Measurements from ENCODE around the gene ELFN1. TPM values are rescaled to one million over a fixed set of nuclear protein-coding genes. Genes with fewer than 3 reads are reported as not detected.
"Not testable (repeated sequence)": the region's sequence is repeated elsewhere in the genome, so short reads cannot be mapped to it uniquely, and the experiment has no call there.

The ELFN1 gene
- polyA plus RNA-seq, 1 donor from 2014 or later, result 0.54 TPM

DNA sequence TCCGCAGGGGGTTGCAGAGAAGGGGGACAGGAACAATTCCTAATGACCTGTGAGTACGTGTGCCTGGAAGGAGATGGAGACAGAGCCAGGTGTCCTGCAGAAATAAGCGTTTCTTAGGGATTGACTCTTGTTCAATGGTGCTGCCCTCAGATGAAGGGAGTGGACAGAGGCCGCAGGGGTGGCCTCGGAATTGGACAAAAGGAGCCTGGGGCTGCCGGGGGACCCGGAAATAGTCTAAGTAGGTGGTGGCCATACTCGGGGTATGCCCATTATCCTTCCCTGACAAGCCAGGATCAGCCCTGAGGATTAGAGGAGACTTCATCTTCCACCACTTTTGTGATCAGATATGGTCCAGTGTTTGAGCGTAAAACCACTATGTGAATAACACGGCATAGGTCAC lies 39.2 kb downstream of the ELFN1 start:
- peaks cover 0 to 6% (median 5%) of the 10 kb centered on the region in 3 donors for H3K9me3 Mint-ChIP-seq
- peak overlapping the region in 1 of 4 donors; percentile 22 for H3K4me3 Mint-ChIP-seq
- peaks cover 1% of the 10 kb centered on the region for H3K27me3 Mint-ChIP-seq
- H3K27ac Mint-ChIP-seq, result no peak overlapping the region
- peaks cover 0 to 4% (median 0%) of the 10 kb centered on the region in 3 donors for H3K4me1 Mint-ChIP-seq
- H3K36me3 Mint-ChIP-seq, result no peaks in the 10 kb centered on the region

DNA sequence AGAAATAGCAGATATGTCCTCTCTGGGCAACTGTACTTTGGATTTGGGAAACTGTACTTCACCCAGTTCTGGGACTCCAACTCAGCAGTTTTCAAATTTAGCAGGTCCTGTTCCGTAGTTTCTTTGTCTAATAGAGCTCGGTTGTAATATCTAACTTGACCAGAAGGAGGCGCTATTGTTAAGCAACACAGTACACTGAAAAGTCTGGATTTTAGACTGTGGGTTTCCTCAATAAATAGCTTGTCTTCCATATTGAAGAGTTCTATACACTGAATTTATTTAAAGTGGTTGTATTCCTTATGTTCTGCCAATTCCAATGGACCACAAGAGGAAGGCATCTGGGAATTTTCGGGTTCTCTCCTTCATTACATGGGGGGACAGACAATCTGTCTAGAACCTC lies 39.8 kb downstream of the ELFN1 start:
- no peak overlapping the region for H3K27ac Mint-ChIP-seq
- no peak overlapping the region for H3K4me3 Mint-ChIP-seq
- H3K27me3 Mint-ChIP-seq, result peaks cover 1% of the 10 kb centered on the region
- peaks cover 0 to 6% (median 5%) of the 10 kb centered on the region in 3 donors for H3K9me3 Mint-ChIP-seq
- H3K4me1 Mint-ChIP-seq, result peaks cover 0 to 4% (median 0%) of the 10 kb centered on the region in 3 donors
- H3K36me3 Mint-ChIP-seq, result no peaks in the 10 kb centered on the region

DNA sequence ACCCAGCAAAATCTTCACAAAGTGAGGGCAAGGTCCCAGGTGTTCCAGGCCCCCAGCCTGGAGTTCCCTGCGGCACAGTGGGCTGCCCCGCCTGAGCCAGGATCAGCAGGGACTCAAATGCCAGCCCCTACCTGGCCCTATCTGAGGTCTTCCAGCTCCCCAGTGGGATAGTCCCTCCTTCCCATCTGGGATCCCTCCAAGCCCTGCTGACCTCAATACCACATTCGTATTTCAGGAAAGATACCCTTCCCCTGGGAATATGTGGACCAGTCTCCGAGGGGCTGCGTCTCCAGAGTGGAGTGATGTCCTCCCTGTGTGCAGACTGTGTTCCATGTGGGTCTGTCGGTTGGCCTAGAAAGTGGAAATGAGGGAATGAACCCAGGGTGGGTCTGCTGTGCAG lies 40.9 kb downstream of the ELFN1 start:
- no peak overlapping the region for H3K4me3 Mint-ChIP-seq
- peaks cover 1% of the 10 kb centered on the region for H3K36me3 Mint-ChIP-seq
- H3K27ac Mint-ChIP-seq, result no peak overlapping the region
- H3K4me1 Mint-ChIP-seq, result peaks cover 0 to 4% (median 0%) of the 10 kb centered on the region in 3 donors
- peaks cover 0 to 6% (median 5%) of the 10 kb centered on the region in 3 donors for H3K9me3 Mint-ChIP-seq
- peaks cover 8% of the 10 kb centered on the region for H3K27me3 Mint-ChIP-seq

DNA sequence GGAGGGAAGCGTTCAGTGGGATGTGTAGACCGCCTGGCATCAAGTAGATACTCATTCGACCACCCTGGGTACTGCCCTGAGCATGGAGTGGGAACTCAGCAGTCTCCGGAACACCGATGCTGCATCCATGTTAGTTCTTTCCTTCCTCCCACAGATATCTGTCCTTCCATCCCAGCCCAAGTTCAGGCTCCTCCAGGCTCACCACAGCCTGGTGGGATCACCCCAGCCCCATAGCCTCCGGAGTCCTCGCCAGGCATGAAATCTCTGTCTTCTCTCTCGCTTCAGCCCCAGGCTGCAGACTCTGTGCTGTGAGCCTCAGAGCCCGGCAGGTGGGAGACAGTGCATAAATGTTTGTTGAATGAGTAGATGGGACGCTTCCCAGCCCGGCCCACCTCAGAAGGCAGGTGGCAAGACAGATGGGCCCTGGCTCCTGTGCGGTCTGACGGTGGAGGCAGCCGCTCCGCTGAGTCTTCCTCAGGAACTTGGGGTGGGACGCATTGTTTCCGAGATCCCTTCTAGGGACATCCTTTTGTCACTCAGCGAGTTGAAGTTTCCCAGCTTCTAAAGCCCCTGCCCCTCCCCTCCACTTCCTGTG lies 42.9 kb downstream of the ELFN1 start:
- no peak overlapping the region for H3K4me3 Mint-ChIP-seq
- H3K9me3 Mint-ChIP-seq, result peaks cover 0 to 6% (median 5%) of the 10 kb centered on the region in 3 donors
- no peaks in the 10 kb centered on the region for H3K4me1 Mint-ChIP-seq
- H3K27ac Mint-ChIP-seq, result no peak overlapping the region
- H3K27me3 Mint-ChIP-seq, result peaks cover 15% of the 10 kb centered on the region
- H3K36me3 Mint-ChIP-seq, result peaks cover 1% of the 10 kb centered on the region

DNA sequence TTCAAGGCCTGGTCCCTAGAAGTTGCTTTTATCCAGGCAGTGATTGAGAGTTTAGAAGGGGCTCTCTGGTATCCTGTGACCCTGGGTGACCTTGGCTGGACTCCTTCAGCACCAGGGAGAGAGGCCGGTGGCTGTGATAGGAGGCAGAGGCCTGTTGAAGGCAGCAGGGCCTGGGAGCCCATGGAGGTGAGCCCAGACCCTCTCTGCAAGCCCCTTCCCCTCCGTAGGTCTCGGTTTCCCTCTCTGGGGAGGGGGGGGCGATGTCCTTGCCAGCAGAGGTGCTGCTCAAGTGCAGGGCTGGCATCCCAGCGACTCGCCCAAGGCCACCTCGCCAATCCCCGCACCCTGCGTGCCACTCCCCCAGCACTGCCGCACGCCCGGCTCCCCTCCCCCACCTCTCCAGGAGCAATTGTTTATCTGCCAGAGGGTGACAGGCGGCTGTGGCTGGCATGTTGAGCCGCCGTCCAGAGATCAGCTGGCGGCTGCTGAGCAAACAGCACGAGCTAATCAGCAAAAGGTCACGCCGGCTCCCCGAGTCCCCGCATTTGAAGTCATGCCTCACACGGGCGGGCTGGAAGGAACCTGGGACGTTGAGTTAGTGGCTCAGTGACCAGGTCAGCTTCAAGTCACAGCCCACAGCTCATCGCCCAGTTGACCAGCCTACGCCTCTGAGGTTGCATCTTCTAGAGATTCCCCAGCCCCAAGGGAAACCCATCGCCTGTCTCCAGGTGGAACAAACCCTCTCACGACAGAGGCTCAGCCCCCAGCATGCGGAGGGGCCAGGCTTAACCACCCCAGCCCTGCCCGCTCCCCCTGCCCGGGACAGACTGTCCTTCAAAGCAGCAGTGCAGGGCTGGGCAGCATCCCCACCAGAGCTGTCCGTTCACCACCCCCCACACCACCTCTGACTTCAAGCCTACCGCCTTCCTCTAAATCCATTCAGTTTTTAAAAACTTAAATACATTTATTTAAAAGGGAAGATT lies 43.7 kb downstream of the ELFN1 start:
- Mint-ChIP-seq H3K36me3 (peaks cover 1% of the 10 kb centered on the region), H3K4me1 (no peaks in the 10 kb centered on the region), H3K4me3 (no peak overlapping the region), H3K27me3 (peaks cover 15% of the 10 kb centered on the region), H3K27ac (no peak overlapping the region), H3K9me3 (peaks cover 0 to 6% (median 5%) of the 10 kb centered on the region in 3 donors)

DNA sequence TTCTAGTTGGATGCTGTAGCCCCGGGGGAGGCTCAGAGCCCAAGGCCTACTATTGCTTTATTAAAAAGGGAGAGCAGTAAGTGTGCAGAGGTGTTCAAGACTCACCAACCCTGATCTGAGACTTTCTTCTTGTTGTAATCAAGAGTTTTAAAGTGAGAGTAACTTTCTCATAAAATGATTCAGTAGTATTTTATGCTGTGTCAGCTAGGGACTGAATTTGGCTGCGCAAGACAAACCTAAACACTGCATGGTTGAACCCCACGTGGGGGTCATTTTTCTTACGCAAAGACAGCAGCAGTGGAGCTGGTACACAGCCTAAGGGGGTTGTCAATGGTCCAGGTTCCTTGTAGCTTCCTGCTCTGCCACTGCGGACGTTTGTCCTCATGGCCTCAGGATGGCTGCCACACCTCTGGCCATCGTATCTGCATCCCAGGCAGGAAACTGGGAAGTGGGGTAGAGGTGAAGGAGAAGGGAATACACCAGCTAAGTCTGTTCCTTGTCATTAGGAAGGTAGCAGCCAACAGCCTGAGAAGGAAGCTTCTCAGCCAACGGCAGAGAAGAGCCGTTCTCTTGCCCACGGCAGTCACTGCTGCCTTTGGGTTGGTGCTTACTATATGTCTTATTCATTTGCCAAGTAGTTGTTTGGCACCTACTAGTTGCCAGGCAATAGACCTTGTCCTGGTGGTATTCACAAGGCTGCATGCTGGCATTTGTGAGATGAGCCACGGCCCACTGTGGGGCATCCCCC lies 44.7 kb downstream of the ELFN1 start:
- Mint-ChIP-seq H3K27me3 (peaks cover 15% of the 10 kb centered on the region), H3K36me3 (peaks cover 1% of the 10 kb centered on the region)

DNA sequence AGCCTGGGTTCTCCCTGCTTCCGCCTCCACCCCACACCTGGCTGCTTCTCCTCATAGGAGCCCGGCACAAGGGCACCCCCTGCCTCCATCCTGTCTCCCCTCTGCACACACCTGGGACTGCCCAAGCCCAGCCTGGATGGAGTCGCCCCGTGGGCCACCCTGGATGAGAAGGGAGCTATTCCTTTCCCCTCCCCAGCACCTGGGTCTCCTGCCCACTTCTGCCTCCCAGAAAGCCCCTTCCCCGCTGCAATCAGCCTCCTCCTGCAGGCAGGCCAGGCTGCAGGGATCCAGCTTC lies 45.2 kb downstream of the ELFN1 start:
- H3K4me1 Mint-ChIP-seq, result no peaks in the 10 kb centered on the region
- H3K36me3 Mint-ChIP-seq, result peaks cover 1% of the 10 kb centered on the region
- H3K27me3 Mint-ChIP-seq, result peaks cover 15% of the 10 kb centered on the region
- H3K4me3 Mint-ChIP-seq, result peak overlapping the region in 1 of 4 donors; percentile 17
- H3K27ac Mint-ChIP-seq, result no peak overlapping the region
- peaks cover 0 to 3% (median 0%) of the 10 kb centered on the region in 3 donors for H3K9me3 Mint-ChIP-seq

More for the DNA sequence above, 44.7 kb downstream of the ELFN1 start:
- H3K27ac Mint-ChIP-seq, result no peak overlapping the region
- H3K9me3 Mint-ChIP-seq, result peaks cover 0 to 3% (median 3%) of the 10 kb centered on the region in 3 donors
- no peaks in the 10 kb centered on the region for H3K4me1 Mint-ChIP-seq
- H3K4me3 Mint-ChIP-seq, result no peak overlapping the region

DNA sequence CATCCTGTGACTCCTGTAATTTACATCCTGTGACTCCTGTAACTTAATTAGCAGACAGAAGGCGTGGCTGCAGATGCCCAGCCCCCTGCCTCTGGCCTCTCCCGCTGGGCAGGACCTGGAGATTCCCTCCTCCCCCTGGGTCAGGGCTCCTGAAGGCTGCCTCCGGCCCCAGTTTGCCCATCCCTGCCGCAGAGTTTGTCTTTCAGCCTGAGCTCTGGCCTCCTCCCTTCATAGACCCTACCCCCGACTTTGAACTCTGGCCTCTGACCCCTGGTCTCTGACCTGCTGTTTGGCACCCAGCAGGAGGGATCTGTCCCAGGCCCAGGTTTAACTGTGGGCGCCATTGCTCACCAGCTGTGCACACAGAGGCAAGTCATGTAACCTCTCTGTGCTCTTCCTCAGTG lies 45.6 kb downstream of the ELFN1 start:
- Mint-ChIP-seq H3K4me1 (no peaks in the 10 kb centered on the region), H3K9me3 (peaks cover 0 to under 1% (median 0%) of the 10 kb centered on the region in 3 donors), H3K36me3 (peaks cover 1% of the 10 kb centered on the region), H3K27ac (no peak overlapping the region), H3K27me3 (peaks cover 15% of the 10 kb centered on the region), H3K4me3 (peak overlapping the region in 1 of 4 donors; percentile 17)

DNA sequence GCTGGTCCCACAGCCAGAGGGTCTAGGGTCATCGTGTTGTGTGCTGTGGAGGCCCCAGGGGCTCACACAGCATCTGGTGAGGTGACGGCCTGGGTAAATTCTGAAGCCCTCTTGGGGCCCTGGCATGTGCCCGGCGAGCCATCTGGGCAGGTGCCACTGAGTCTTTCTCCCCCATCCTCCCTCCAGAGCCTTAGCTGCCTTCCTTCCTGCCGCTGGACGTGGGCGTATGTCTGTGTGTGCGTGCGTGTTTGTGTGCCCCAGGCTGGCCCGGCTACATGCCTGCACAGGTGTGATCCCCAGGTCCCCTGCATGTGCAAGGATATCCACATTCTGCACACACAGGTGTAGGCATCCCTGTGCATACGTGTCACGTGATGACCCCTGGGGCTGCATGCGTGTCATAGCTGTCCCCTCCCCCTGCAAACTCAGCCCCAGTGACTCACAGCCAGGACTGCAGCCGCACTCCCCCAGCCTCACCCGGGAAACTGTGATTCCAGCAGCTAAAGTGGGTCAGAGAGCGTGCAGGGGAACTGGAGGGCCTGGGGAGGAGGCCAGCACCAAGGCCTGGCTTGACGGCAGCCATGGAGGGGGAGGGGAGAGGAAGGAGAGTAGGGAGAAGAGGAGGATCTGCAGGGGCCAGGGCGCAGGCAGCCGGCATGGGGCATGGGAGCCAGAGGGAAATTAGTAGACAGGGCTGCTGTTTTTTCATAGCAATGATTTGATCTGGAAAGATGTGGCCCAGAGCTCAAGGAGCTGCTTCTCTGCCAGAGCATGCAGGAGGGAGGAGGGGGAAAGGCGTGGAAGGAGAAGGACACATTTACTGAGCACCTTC lies 46.4 kb downstream of the ELFN1 start:
- Mint-ChIP-seq H3K36me3 (peaks cover 1% of the 10 kb centered on the region), H3K4me3 (no peak overlapping the region), H3K9me3 (no peaks in the 10 kb centered on the region), H3K27me3 (peaks cover 15% of the 10 kb centered on the region), H3K4me1 (no peaks in the 10 kb centered on the region), H3K27ac (peak overlapping the region in 1 of 3 donors; percentile 19)

DNA sequence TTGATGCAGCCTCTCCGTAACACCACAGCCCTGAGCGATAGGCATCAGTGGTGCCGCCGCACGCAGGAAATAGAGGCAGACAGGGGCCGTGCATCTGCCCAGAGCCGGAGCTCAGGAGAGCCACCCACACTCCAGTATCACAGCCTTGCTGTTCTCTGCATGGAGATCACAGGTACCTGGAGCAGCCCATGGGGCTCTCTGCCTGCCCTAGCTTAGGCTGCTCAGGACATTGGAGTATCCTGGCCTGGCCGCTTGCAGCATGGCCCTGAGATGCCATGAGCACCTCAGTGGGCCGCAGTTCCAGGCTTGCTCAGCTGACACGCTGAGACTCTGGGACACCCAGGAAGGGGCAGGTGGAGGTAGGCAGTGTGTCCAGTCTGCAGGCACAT lies 47.0 kb downstream of the ELFN1 start:
- peaks cover 1% of the 10 kb centered on the region for H3K36me3 Mint-ChIP-seq
- peak overlapping the region in 1 of 3 donors; percentile 19 for H3K27ac Mint-ChIP-seq
- H3K27me3 Mint-ChIP-seq, result peaks cover 15% of the 10 kb centered on the region
- no peak overlapping the region for H3K4me3 Mint-ChIP-seq
- H3K4me1 Mint-ChIP-seq, result no peaks in the 10 kb centered on the region
- no peaks in the 10 kb centered on the region for H3K9me3 Mint-ChIP-seq

DNA sequence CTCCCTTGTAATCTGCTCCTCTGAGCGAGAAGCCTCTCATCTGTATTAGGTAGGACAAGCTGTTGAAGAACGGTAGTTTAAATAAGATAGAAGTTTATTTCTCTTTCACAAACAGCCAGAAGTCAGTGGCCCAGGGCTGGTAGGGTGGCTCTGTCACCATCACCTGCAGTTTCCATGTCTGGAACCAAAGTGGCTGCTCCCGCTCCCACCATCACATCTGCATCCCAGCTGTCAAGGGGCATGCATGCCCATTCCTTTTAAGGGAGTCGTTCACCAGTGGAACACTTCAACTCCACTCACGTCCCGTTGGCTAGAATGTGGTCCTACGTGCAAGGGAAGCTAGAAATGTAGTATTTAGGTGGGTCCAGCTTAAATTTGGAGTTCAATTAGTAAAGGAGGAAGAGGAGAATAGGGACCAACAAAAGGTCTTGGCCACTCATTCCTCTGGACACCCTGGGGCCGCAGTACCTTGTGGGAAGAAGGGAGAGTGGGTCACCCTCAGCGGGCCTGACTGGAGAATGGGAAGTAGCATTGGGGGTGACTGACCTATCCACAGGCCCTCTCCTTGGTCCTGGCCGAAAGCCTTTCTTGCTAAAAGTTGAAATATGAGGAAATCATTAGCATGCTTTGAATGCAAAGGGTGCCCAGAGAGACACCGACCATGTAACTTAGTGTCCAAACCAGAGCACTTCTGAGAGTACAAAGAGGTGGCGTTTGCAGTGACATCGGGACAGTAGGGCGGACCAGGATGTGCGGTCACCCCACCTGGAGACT lies 48.0 kb downstream of the ELFN1 start:
- H3K27me3 Mint-ChIP-seq, result peaks cover 15% of the 10 kb centered on the region
- H3K4me1 Mint-ChIP-seq, result no peaks in the 10 kb centered on the region
- H3K4me3 Mint-ChIP-seq, result no peak overlapping the region
- H3K27ac Mint-ChIP-seq, result peak overlapping the region in 1 of 3 donors; percentile 19
- no peaks in the 10 kb centered on the region for H3K9me3 Mint-ChIP-seq
- H3K36me3 Mint-ChIP-seq, result peaks cover 1% of the 10 kb centered on the region

DNA sequence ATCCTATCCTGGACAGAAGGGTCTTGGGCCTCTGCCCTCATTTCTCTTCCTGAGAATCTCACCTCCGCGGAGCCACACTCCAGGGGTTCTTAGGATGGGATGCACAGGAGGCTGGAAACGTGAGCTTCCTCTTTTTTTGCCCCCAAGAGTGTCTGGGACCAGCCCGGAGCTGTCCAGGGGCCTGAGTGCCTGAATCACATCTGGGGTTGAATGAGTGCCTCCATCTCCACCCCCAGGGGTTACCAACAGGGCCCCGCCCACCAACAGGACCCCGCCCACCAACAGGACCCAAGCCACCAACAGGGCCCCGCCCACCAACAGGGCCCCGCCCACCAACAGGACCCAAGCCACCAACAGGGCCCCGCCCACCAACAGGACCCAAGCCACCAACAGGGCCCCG lies 48.8 kb downstream of the ELFN1 start:
- not testable (repeated sequence) for H3K4me3 Mint-ChIP-seq, H3K4me1 Mint-ChIP-seq, H3K36me3 Mint-ChIP-seq, H3K9me3 Mint-ChIP-seq, H3K27ac Mint-ChIP-seq
- peaks cover 15% of the 10 kb centered on the region for H3K27me3 Mint-ChIP-seq

DNA sequence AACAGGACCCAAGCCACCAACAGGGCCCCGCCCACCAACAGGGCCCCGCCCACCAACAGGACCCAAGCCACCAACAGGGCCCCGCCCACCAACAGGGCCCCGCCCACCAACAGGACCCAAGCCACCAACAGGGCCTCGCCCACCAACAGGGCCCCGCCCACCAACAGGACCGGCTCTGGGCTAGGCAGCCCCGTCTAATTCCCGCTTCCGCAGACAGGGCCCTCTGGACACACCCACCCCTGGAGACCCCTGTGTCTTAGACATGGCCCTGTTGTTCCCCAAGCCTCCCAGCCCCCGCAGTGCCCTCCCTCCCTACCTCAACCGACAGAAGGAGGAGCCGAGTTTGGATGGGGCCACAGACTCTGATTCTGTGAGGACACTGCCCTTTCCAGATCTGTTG lies 49.2 kb downstream of the ELFN1 start:
- peaks cover 15% of the 10 kb centered on the region for H3K27me3 Mint-ChIP-seq
- H3K4me3 Mint-ChIP-seq, H3K27ac Mint-ChIP-seq, H3K4me1 Mint-ChIP-seq, H3K9me3 Mint-ChIP-seq, H3K36me3 Mint-ChIP-seq: not testable (repeated sequence)

DNA sequence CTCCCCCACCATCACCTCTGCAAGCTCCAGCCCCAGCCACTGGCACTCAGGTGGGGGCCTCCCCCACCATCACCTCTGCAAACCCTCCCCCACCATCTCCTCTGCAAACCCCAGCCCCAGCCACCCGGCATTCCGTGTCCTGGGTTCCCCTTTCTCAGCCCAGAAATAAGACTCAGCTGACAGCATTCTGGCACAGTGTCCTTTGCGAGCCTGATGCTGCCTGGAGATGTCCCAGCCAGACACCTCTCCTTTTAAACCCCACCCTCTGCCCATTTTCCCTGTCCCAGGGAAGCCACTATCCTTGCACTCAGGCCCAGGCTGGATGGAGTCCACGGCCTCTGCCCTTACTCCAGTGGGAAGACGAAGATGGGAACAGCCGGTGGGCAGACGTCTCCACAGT lies 49.8 kb downstream of the ELFN1 start:
- peaks cover 15% of the 10 kb centered on the region for H3K27me3 Mint-ChIP-seq
- H3K9me3 Mint-ChIP-seq, result peaks cover 0 to 3% (median 0%) of the 10 kb centered on the region in 3 donors
- H3K4me1 Mint-ChIP-seq, result no peaks in the 10 kb centered on the region
- no peak overlapping the region for H3K4me3 Mint-ChIP-seq
- peaks cover 1% of the 10 kb centered on the region for H3K36me3 Mint-ChIP-seq
- no peak overlapping the region for H3K27ac Mint-ChIP-seq
